Neural cell (in vitro differentiated cells): ENCODE data around the gene NAALADL1. TPM values are rescaled to one million over a fixed set of nuclear protein-coding genes. Genes with fewer than 3 reads are reported as not detected.

Experiments used
- H2AFZ ChIP-seq: fragments of 200-600, 300-800 bp; sonication (generic), shearing (Covaris generic); 2 replicates; pipeline ENCODE4 v1.6.0; 2014; ENCODE audit warnings: low read depth, mild to moderate bottlenecking, antibody characterized with exemption, low read length, moderate library complexity
- H3F3A ChIP-seq: fragments of 200-600 bp; shearing (Covaris generic); 2 replicates; pipeline ENCODE4 v1.6.1; 2016; ENCODE audit warnings: mild to moderate bottlenecking, moderate library complexity, mixed read lengths, antibody characterized with exemption, low read length; ENCODE audit not compliant: insufficient read depth, poor library complexity, severe bottlenecking
- H3K27ac ChIP-seq: fragments of 200-600, 300-800 bp; sonication (generic), shearing (Covaris generic); 2 replicates; pipeline ENCODE4 v1.5.1; 2014; ENCODE audit warnings: mild to moderate bottlenecking, low read length, moderate library complexity
- H3K27me3 ChIP-seq: fragments of 300-800, 200-600 bp; sonication (generic), shearing (Covaris generic); 2 replicates; pipeline ENCODE4 v1.6.0; 2014; ENCODE audit warnings: mild to moderate bottlenecking, low read depth, low read length, moderate library complexity; ENCODE audit not compliant: insufficient read depth
- H3K36me3 ChIP-seq: fragments of 300-800, 200-600 bp; sonication (generic), shearing (Covaris generic); 2 replicates; pipeline ENCODE4 v1.5.1; 2014; ENCODE audit warnings: mild to moderate bottlenecking, antibody characterized with exemption, low read length, moderate library complexity; ENCODE audit not compliant: insufficient read depth
- H3K4me2 ChIP-seq: fragments of 300-800, 200-600 bp; sonication (generic), shearing (Covaris generic); 2 replicates; pipeline ENCODE4 v1.6.0; 2014; ENCODE audit warnings: mild to moderate bottlenecking, low read length
- H3K4me3 ChIP-seq: fragments of 300-800, 200-600 bp; sonication (generic), shearing (Covaris generic); 2 replicates; pipeline ENCODE4 v1.5.1; 2014; ENCODE audit warnings: mild to moderate bottlenecking, low read length, moderate library complexity
- H3K79me2 ChIP-seq: fragments of 200-600 bp; shearing (Covaris generic); replicated peaks from 2 replicates; pipeline ENCODE4 v1.6.0; 2014; ENCODE audit warnings: mild to moderate bottlenecking, low read length, moderate library complexity; ENCODE audit not compliant: insufficient read depth
- H3K9ac ChIP-seq: fragments of 300-800, 200-600 bp; sonication (generic), shearing (Covaris generic); 2 replicates; pipeline ENCODE4 v1.6.1; 2016; ENCODE audit warnings: mild to moderate bottlenecking, low read length, mixed read lengths
- H3K9me2 ChIP-seq: fragments of 200-600 bp; shearing (Covaris generic); 2 replicates; pipeline ENCODE4 v1.6.1; 2016; ENCODE audit warnings: mild to moderate bottlenecking, low read length, mixed read lengths; ENCODE audit not compliant: insufficient read depth
- H3K9me3 ChIP-seq: fragments of 200-600, 300-800 bp; sonication (generic), shearing (Covaris generic); 2 replicates; pipeline ENCODE4 v1.6.1; 2016; ENCODE audit warnings: mild to moderate bottlenecking, mixed run types, low read length, moderate library complexity, mixed read lengths
- H4K20me1 ChIP-seq: fragments of 200-600 bp; shearing (Covaris generic); 2 replicates; pipeline ENCODE4 v1.6.1; 2016; ENCODE audit warnings: mild to moderate bottlenecking, mixed run types; ENCODE audit not compliant: insufficient read depth
- CTCF ChIP-seq: fragments of 450-650 bp; IDR thresholded peaks from 2 replicates; pipeline ENCODE4 v1.5.1; 2014; ENCODE audit warnings: antibody characterized with exemption, mild to moderate bottlenecking, moderate library complexity; ENCODE audit not compliant: poor library complexity, severe bottlenecking
- EP300 ChIP-seq: fragments of 450-650 bp; conservative IDR thresholded peaks from 2 replicates; pipeline ENCODE4 v1.6.1; 2014; ENCODE audit warnings: antibody characterized with exemption, mild to moderate bottlenecking, moderate library complexity; ENCODE audit not compliant: poor library complexity, severe bottlenecking
- EZH2 ChIP-seq: fragments of 200-600, 300-800 bp; shearing (Covaris generic), sonication (generic); IDR thresholded peaks from 2 replicates; pipeline ENCODE4 v1.6.1; 2014; ENCODE audit warnings: antibody characterized with exemption, low read length, borderline replicate concordance, mild to moderate bottlenecking; ENCODE audit not compliant: insufficient read depth, poor library complexity, severe bottlenecking
- MXI1 ChIP-seq: fragments of 450-650 bp; conservative IDR thresholded peaks from 2 replicates; pipeline ENCODE4 v1.6.1; 2014; ENCODE audit warnings: antibody characterized with exemption, mild to moderate bottlenecking; ENCODE audit not compliant: poor library complexity, severe bottlenecking
- POLR2AphosphoS5 ChIP-seq: IDR thresholded peaks from 2 replicates; pipeline ENCODE4 v1.6.1; 2012
- RAD21 ChIP-seq: fragments of 450-650 bp; conservative IDR thresholded peaks from 2 replicates; pipeline ENCODE4 v1.6.1; 2014; ENCODE audit warnings: antibody characterized with exemption, mild to moderate bottlenecking, moderate library complexity
- REST ChIP-seq: IDR thresholded peaks from 2 replicates; pipeline ENCODE4 v1.6.1; 2012; ENCODE audit warnings: borderline replicate concordance
- SMC3 ChIP-seq: fragments of 450-650 bp; conservative IDR thresholded peaks from 2 replicates; pipeline ENCODE4 v1.6.1; 2014; ENCODE audit warnings: antibody characterized with exemption, mild to moderate bottlenecking, moderate library complexity; ENCODE audit not compliant: poor library complexity
- TAF1 ChIP-seq: IDR thresholded peaks from 2 replicates; pipeline ENCODE4 v1.6.1; 2012; ENCODE audit warnings: low read depth
- polyA plus RNA-seq: library from polyadenylated mRNA; depleted of rRNA; stranded (reverse); fragments of >200 nt; gene quantifications from 2 replicates; pipeline ENCODE4 v1.2.3, GENCODE V29; 2014

NAALADL1 gene
- polyA plus RNA-seq, 1 donor from 2014 or later = not detected

DNA sequence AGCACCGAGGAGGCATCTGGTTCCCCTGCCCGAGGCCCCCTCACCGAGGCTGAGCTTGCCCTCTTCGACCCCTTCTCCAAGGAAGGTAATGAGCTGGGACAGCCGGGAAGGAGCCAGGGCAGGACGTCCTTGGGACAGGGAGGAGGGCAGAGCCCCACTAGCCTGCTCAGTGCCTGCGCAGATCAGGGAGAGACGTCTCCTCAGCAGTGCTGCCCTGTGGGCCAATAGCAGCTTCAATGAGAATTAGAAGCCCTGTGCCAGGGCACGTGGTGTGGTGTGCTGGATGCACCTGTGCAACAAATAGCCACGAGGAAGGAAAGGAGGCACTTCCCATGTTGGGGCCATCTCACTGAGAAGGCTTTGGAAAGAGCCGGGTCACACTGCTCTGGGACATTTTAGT, 22.8 kb downstream of the NAALADL1 start:
- Histone ChIP-seq H3K9ac (no peak overlapping the region), H3K27me3 (no peaks in the 10 kb centered on the region), H3K4me2 (no peak overlapping the region), H2AFZ (no peak overlapping the region), H3K9me2 (no peaks in the 10 kb centered on the region), H3K9me3 (no peaks in the 10 kb centered on the region), H3K27ac (no peak overlapping the region), H4K20me1 (no peaks in the 10 kb centered on the region), H3K36me3 (no peaks in the 10 kb centered on the region), H3K4me3 (no peak overlapping the region), H3K79me2 (no peaks in the 10 kb centered on the region), H3F3A (no peaks in the 10 kb centered on the region)
- TF ChIP-seq SMC3 (no peak), MXI1 (no peak), REST (no peak), TAF1 (no peak), EZH2 (no peak), POLR2AphosphoS5 (no peak), RAD21 (no peak), CTCF (no peak), EP300 (no peak)

GRCh38 chr11:65034423-65034822, 23.9 kb downstream of the NAALADL1 start:
- no peaks in the 10 kb centered on the region for H3K79me2 ChIP-seq
- no peaks in the 10 kb centered on the region for H4K20me1 ChIP-seq
- no peak overlapping the region for H3K27ac ChIP-seq
- no peak overlapping the region for H3K4me2 ChIP-seq
- no peak overlapping the region for H3K4me3 ChIP-seq
- H3K27me3 ChIP-seq = no peaks in the 10 kb centered on the region
- no peak overlapping the region for H3K9ac ChIP-seq
- H2AFZ ChIP-seq = no peak overlapping the region
- no peaks in the 10 kb centered on the region for H3K9me3 ChIP-seq
- H3F3A ChIP-seq = no peaks in the 10 kb centered on the region
- H3K9me2 ChIP-seq = no peaks in the 10 kb centered on the region
- TF ChIP-seq SMC3 (no peak), MXI1 (no peak)
- H3K36me3 ChIP-seq = no peaks in the 10 kb centered on the region

- no peak overlapping the region for H3K27ac ChIP-seq
- H3K9me3 ChIP-seq = no peaks in the 10 kb centered on the region
- no peak overlapping the region for H3K4me3 ChIP-seq
- H3K9me2 ChIP-seq = no peaks in the 10 kb centered on the region
- H2AFZ ChIP-seq = no peak overlapping the region
- no peaks in the 10 kb centered on the region for H3K27me3 ChIP-seq
- H3K4me2 ChIP-seq = no peak overlapping the region
- TF ChIP-seq MXI1 (no peak), TAF1 (no peak), EP300 (no peak), RAD21 (no peak), EZH2 (no peak), REST (no peak), CTCF (no peak), SMC3 (no peak), POLR2AphosphoS5 (no peak)
- H3F3A ChIP-seq = no peaks in the 10 kb centered on the region
- peaks cover 4% of the 10 kb centered on the region for H3K79me2 ChIP-seq
- H3K36me3 ChIP-seq = no peaks in the 10 kb centered on the region
- H3K9ac ChIP-seq = no peak overlapping the region
- H4K20me1 ChIP-seq = no peaks in the 10 kb centered on the region
Observed at GRCh38 chr11:65032216-65032615, 26.1 kb downstream of the NAALADL1 start.
